ENCODE measurements around the gene JMJD8.

JMJD8 gene

GRCh38 chr16:648781-649589 lies 35.1 kb downstream of the JMJD8 start, which contains the start of gene WDR90 (continued):
- TF ChIP-seq ZNF777 (tag by site-specific recombination; IDR thresholded peaks at IDR 0.05; ENCODE audit: borderline replicate concordance), result no peak
- no peak for TF ChIP-seq ZNF184 (tag by site-specific recombination; IDR thresholded peaks at IDR 0.05)
- 0 out of 2 replicates have a peak, but pooled peaks have one; percentile 28 for TF ChIP-seq ZNF501 (tag by site-specific recombination; IDR thresholded peaks at IDR 0.05)
- no peak for TF ChIP-seq ZNF214 (tag by site-specific recombination; IDR thresholded peaks at IDR 0.05; ENCODE audit: borderline replicate concordance)
- 0 out of 2 replicates have a peak, but pooled peaks have one; percentile 14 for TF ChIP-seq ZNF423 (tag by site-specific recombination; IDR thresholded peaks at IDR 0.05)
- TF ChIP-seq, protein P1, sequence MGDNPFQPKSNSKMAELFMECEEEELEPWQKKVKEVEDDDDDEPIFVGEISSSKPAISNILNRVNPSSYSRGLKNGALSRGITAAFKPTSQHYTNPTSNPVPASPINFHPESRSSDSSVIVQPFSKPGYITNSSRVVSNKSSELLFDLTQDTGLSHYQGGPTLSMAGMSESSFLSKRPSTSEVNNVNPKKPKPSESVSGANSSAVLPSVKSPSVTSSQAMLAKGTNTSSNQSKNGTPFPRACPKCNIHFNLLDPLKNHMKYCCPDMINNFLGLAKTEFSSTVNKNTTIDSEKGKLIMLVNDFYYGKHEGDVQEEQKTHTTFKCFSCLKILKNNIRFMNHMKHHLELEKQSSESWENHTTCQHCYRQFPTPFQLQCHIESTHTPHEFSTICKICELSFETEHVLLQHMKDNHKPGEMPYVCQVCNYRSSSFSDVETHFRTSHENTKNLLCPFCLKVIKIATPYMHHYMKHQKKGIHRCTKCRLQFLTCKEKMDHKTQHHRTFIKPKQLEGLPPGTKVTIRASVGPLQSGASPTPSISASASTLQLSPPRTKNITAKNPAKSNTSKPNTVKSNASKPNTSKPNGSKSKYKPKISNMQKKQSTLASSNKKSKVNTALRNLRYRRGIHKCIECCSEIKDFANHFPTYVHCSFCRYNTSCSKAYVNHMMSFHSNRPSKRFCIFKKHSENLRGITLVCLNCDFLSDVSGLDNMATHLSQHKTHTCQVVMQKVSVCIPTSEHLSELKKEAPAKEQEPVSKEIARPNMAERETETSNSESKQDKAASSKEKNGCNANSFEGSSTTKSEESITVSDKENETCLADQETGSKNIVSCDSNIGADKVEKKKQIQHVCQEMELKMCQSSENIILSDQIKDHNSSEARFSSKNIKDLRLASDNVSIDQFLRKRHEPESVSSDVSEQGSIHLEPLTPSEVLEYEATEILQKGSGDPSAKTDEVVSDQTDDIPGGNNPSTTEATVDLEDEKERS (tag by site-specific recombination; IDR thresholded peaks at IDR 0.05), result no peak
- TF ChIP-seq GFI1B (tag by site-specific recombination; IDR thresholded peaks at IDR 0.05), result no peak
- TF ChIP-seq YY1 (tag by site-specific recombination; IDR thresholded peaks at IDR 0.05), result peak; percentile 96
- TF ChIP-seq KLF17 (tag by site-specific recombination; IDR thresholded peaks at IDR 0.05), result peak; percentile 23; the same call in 1 of the 2 replicates
- 0 out of 2 replicates have a peak, but pooled peaks have one; percentile 12 for TF ChIP-seq ZNF121 (tag by site-specific recombination; IDR thresholded peaks at IDR 0.05)
- TF ChIP-seq SETDB1 (IDR thresholded peaks at IDR 0.05; ENCODE audit: insufficient read length, low read length), result no peak
- TF ChIP-seq, protein P2, sequence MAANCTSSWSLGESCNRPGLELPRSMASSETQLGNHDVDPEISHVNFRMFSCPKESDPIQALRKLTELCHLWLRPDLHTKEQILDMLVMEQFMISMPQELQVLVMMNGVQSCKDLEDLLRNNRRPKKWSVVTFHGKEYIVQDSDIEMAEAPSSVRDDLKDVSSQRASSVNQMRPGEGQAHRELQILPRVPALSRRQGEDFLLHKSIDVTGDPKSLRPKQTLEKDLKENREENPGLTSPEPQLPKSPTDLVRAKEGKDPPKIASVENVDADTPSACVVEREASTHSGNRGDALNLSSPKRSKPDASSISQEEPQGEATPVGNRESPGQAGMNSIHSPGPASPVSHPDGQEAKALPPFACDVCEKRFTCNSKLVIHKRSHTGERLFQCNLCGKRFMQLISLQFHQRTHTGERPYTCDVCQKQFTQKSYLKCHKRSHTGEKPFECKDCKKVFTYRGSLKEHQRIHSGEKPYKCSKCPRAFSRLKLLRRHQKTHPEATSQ (tag by site-specific recombination; IDR thresholded peaks at IDR 0.05), result peak; percentile 64; the same call in 1 of the 2 replicates
- peak; percentile 67; the same call in 1 of the 2 replicates for TF ChIP-seq ELK4 (IDR thresholded peaks at IDR 0.05; ENCODE audit: borderline replicate concordance, low read depth, low read length)
- TF ChIP-seq ZNF624 (tag by site-specific recombination; IDR thresholded peaks at IDR 0.05), result no peak
- no peak for TF ChIP-seq RBAK (tag by site-specific recombination; IDR thresholded peaks at IDR 0.05)
- TF ChIP-seq, protein P3, sequence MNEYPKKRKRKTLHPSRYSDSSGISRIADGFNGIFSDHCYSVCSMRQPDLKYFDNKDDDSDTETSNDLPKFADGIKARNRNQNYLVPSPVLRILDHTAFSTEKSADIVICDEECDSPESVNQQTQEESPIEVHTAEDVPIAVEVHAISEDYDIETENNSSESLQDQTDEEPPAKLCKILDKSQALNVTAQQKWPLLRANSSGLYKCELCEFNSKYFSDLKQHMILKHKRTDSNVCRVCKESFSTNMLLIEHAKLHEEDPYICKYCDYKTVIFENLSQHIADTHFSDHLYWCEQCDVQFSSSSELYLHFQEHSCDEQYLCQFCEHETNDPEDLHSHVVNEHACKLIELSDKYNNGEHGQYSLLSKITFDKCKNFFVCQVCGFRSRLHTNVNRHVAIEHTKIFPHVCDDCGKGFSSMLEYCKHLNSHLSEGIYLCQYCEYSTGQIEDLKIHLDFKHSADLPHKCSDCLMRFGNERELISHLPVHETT (tag by site-specific recombination; IDR thresholded peaks at IDR 0.05), result no peak
- no peak for TF ChIP-seq ZNF768 (tag by site-specific recombination; IDR thresholded peaks at IDR 0.05)
- TF ChIP-seq ZNF24 (tag by site-specific recombination; IDR thresholded peaks at IDR 0.05), result no peak
- TF ChIP-seq ZNF677 (tag by site-specific recombination; IDR thresholded peaks at IDR 0.05), result no peak
- TF ChIP-seq ZNF221 (tag by site-specific recombination; IDR thresholded peaks at IDR 0.05; ENCODE audit: borderline replicate concordance), result no peak
- no peak; the same call in 1 of the 2 replicates for TF ChIP-seq ZNF626 (tag by site-specific recombination; IDR thresholded peaks at IDR 0.05)
- TF ChIP-seq ZNF658 (tag by site-specific recombination; IDR thresholded peaks at IDR 0.05), result no peak
- no peak for TF ChIP-seq ZNF707 (tag by site-specific recombination; IDR thresholded peaks at IDR 0.05)
- no peak for TF ChIP-seq ZNF302 (tag by site-specific recombination; IDR thresholded peaks at IDR 0.05; ENCODE audit: low read depth)
- TF ChIP-seq, protein P4, sequence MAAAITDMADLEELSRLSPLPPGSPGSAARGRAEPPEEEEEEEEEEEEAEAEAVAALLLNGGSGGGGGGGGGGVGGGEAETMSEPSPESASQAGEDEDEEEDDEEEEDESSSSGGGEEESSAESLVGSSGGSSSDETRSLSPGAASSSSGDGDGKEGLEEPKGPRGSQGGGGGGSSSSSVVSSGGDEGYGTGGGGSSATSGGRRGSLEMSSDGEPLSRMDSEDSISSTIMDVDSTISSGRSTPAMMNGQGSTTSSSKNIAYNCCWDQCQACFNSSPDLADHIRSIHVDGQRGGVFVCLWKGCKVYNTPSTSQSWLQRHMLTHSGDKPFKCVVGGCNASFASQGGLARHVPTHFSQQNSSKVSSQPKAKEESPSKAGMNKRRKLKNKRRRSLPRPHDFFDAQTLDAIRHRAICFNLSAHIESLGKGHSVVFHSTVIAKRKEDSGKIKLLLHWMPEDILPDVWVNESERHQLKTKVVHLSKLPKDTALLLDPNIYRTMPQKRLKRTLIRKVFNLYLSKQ (tag by site-specific recombination; IDR thresholded peaks at IDR 0.05; ENCODE audit: borderline replicate concordance), result no peak
- TF ChIP-seq ZXDB (tag by site-specific recombination; IDR thresholded peaks at IDR 0.05), result peak; percentile 83
- TF ChIP-seq ZFP41 (tag by site-specific recombination; IDR thresholded peaks at IDR 0.05; ENCODE audit: borderline replicate concordance), result no peak
- peak; percentile 17; the same call in 1 of the 2 replicates for TF ChIP-seq ZSCAN30 (tag by site-specific recombination; IDR thresholded peaks at IDR 0.05)
- no peak for TF ChIP-seq ZNF146 (tag by site-specific recombination; IDR thresholded peaks at IDR 0.05)
- TF ChIP-seq ZNF530 (tag by site-specific recombination; IDR thresholded peaks at IDR 0.05; ENCODE audit: low read depth), result no peak

All from HEK293 (cell line).